Esophagus squamous epithelium (tissue), 4 donors: ENCODE data around the gene MAPK8IP3.

Source experiments
- POLR2A ChIP-seq, 4 donors: fragments of 450-650 bp; IDR thresholded peaks; one replicate each; pipeline ENCODE4 v1.6.1; 2017; ENCODE audit warnings: antibody characterized with exemption in 4 of 4, mild to moderate bottlenecking in 4 of 4, moderate library complexity in 3 of 4
- TF ChIP-seq, protein P1 (sequence below), 6 experiments: fragments of 450-650 bp in 4 of 6; fragments of 200-600 bp in 2 of 6; sonication (generic) in 2 of 6; IDR thresholded peaks; one replicate each; pipeline ENCODE4 v1.5.1; 2016 to 2019; ENCODE audit warnings: antibody characterized with exemption in 6 of 6, mild to moderate bottlenecking in 4 of 6, moderate library complexity in 4 of 6

DNA sequence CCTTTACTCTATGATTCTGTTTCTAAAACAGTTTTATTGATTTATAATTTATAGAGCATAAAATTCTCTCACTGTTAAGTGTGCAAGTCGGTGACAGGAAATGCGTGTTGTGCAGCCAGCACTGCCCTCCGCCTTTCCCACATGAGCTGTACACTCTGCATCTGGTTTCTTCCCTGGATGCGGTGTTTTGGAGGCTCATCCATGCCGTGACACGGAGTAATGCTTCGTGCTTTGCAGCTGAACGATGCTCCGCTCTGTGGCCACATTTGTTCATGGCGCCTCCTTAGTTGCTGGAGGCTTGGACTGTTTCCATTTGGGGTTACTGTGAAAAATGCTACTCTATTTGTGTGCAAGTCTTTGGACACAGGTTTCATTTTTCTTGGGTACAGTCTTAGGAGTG, 94.7 kb downstream of the MAPK8IP3 start:
- no peak for TF ChIP-seq POLR2A (IDR thresholded peaks at IDR 0.05)
- TF ChIP-seq, protein P1, sequence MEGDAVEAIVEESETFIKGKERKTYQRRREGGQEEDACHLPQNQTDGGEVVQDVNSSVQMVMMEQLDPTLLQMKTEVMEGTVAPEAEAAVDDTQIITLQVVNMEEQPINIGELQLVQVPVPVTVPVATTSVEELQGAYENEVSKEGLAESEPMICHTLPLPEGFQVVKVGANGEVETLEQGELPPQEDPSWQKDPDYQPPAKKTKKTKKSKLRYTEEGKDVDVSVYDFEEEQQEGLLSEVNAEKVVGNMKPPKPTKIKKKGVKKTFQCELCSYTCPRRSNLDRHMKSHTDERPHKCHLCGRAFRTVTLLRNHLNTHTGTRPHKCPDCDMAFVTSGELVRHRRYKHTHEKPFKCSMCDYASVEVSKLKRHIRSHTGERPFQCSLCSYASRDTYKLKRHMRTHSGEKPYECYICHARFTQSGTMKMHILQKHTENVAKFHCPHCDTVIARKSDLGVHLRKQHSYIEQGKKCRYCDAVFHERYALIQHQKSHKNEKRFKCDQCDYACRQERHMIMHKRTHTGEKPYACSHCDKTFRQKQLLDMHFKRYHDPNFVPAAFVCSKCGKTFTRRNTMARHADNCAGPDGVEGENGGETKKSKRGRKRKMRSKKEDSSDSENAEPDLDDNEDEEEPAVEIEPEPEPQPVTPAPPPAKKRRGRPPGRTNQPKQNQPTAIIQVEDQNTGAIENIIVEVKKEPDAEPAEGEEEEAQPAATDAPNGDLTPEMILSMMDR (IDR thresholded peaks at IDR 0.05): no peak
